GM19397 (cell line): ENCODE measurements around the gene UPF2.
"Not testable (repeated sequence)": the region's sequence is repeated elsewhere in the genome, so short reads cannot be mapped to it uniquely, and the experiment has no call there.

Experiments used
- ATAC-seq: cut with Tn5 transposase; IDR thresholded peaks from one replicate; pipeline ENCODE4 v1.9.1; 2021; ENCODE audit warnings: mild to moderate bottlenecking, moderate library complexity; ENCODE audit not compliant: unreplicated experiment

Gene UPF2

GRCh38 chr10:11909618-11910017 lies 133.0 kb downstream of the UPF2 start:
- ATAC-seq: no peak

GRCh38 chr10:11908991-11909390 lies 133.6 kb downstream of the UPF2 start:
- no peak for ATAC-seq

- ATAC-seq: no peak
These were observed 134.1 kb downstream of the UPF2 start for GRCh38 chr10:11908536-11908935.

GRCh38 chr10:11907914-11908313 lies 134.7 kb downstream of the UPF2 start:
- ATAC-seq: no peak

GRCh38 chr10:11906714-11907113 lies 135.9 kb downstream of the UPF2 start:
- no peak for ATAC-seq

- ATAC-seq: no peak
These were observed 140.0 kb downstream of the UPF2 start for GRCh38 chr10:11902646-11903045.

- no peak for ATAC-seq
These were observed 140.7 kb downstream of the UPF2 start for GRCh38 chr10:11901833-11902475.

- no peak for ATAC-seq
These were observed 141.2 kb downstream of the UPF2 start for GRCh38 chr10:11901454-11901832.

GRCh38 chr10:11901036-11901301 lies 141.6 kb downstream of the UPF2 start:
- ATAC-seq: no peak

- no peak for ATAC-seq
These were observed 143.3 kb downstream of the UPF2 start for GRCh38 chr10:11899067-11899876.

GRCh38 chr10:11898372-11899066 lies 144.1 kb downstream of the UPF2 start:
- no peak for ATAC-seq

GRCh38 chr10:11898033-11898371 lies 144.6 kb downstream of the UPF2 start:
- no peak for ATAC-seq

GRCh38 chr10:11896549-11897200 lies 145.9 kb downstream of the UPF2 start:
- no peak for ATAC-seq

GRCh38 chr10:11895598-11895997 lies 147.0 kb downstream of the UPF2 start:
- no peak for ATAC-seq

- ATAC-seq: no peak
These were observed 147.5 kb downstream of the UPF2 start for GRCh38 chr10:11895108-11895466.

GRCh38 chr10:11894381-11895107 lies 148.1 kb downstream of the UPF2 start:
- no peak for ATAC-seq

GRCh38 chr10:11893749-11894278 lies 148.8 kb downstream of the UPF2 start:
- ATAC-seq: no peak

- no peak for ATAC-seq
These were observed 150.7 kb downstream of the UPF2 start for GRCh38 chr10:11891776-11892486.

- ATAC-seq: not testable (repeated sequence)
These were observed 153.3 kb downstream of the UPF2 start for GRCh38 chr10:11889263-11889662.
